ENCODE results near the gene MICAL2. TPM values are rescaled to one million over a fixed set of nuclear protein-coding genes. Genes with fewer than 3 reads are reported as not detected.

MICAL2 gene
- total and polyA plus RNA-seq, 2 donors (not counting 3 experiments of a cell fraction or from before 2014, with no cell fraction given), result 67.6 to 200 TPM

- Histone ChIP-seq H3K4me2 (ENCODE audit: insufficient read depth, low read length) (no peak overlapping the region), H2AFZ (ENCODE audit: low read depth, low read length) (no peak overlapping the region), H3K27ac (ENCODE audit: insufficient read depth, low read depth, low read length) (no peak overlapping the region), H3K79me2 (ENCODE audit: control insufficient read depth, insufficient read depth, low read length) (no peaks in the 10 kb centered on the region), H3K9me3 (replicated peaks; ENCODE audit: control insufficient read depth, insufficient read depth, low read length) (no peaks in the 10 kb centered on the region), H3K27me3 (ENCODE audit: control insufficient read depth in 2 of 2, insufficient read depth in 2 of 2, low read length in 2 of 2) (no peaks in the 10 kb centered on the region), H4K20me1 (replicated peaks; ENCODE audit: control insufficient read depth, extremely low read depth, insufficient read depth, low read length) (no peaks in the 10 kb centered on the region), H3K9me1 (replicated peaks; ENCODE audit: control insufficient read depth, extremely low read depth, insufficient read depth, low read length) (no peaks in the 10 kb centered on the region), H3K4me3 (replicated peaks in 1 of 3; ENCODE audit: insufficient read depth in 1 of 3, low read depth in 1 of 3, low read length in 3 of 3) (no peak overlapping the region), H3K9ac (replicated peaks; ENCODE audit: extremely low read depth, insufficient read depth, low read length) (no peak overlapping the region), H3K36me3 (ENCODE audit: control insufficient read depth in 2 of 2, extremely low read depth in 1 of 2, insufficient read depth in 2 of 2, low read length in 2 of 2) (no peaks in the 10 kb centered on the region), H3K4me1 (ENCODE audit: control insufficient read depth, extremely low read depth, insufficient read depth, low read length) (peaks cover 35% of the 10 kb centered on the region)
- intact Hi-C loops (cut with micrococcal nuclease), result loop anchor here (1.0 to 5.0 kb wide), 4 partner anchors 46 to 1255 kb away; no protein-coding TSS in a partner anchor
- FAIRE-seq (no peak), DNase-seq (ENCODE audit: low read depth, low spot score) (no peak)
- BruUV-seq (replicated peaks), result no TSS peak
- TF ChIP-seq GATA2 (IDR thresholded peaks at IDR 0.05; ENCODE audit: insufficient read depth, insufficient read length, low read depth, low read length), result no peak
- POLR2A ChIA-PET, result no interaction called here
- CTCF ChIA-PET, result interaction anchor here (0.9 to 7.9 kb wide), 11 partner anchors 68 to 483 kb away, joined by 3 to 219 read pairs (median 6); no protein-coding TSS in a partner anchor
- dilution Hi-C loops (cut with MboI; ENCODE audit: extremely low pct_ligation_motif_present, low sequenced_read_pairs), result no loop called here
Measured at GRCh38 chr11:12282676-12283075, 172.3 kb downstream of the MICAL2 start.

DNA sequence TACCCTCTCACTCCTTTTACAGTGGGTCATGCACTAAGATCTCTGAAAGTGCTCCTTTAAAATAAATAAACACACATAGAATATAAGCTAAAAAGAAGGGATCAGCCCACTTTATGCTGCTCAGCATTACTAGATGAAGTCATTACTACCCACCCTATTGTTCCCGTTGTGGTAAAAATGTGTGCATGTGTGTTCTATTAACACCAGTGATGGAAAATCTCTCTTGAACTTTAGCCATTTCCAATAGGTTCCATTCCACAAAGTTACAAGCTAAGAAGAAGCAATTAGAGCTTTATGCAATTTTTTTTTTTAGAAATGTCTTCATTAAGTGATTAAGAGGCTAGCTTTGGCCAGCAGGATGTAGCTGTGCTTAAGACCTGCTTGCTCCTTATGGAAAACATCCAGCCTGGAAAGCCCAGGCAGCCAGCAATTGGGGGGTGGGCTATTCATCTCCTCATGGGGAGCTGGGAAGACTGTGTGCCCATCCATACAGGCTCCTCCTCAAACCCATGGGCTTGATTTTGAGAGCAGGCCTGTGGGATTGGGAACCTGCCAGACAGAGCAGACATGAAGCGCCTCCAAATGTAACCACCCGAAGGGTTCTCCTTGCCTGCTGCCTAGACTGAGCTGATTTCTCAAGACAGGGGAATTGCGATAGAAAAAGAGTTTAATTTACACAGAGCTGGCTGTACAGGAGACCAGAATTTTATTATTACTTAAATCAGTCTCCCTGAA lies 174.1 kb downstream of the MICAL2 start:
- Histone ChIP-seq H3K27me3 (ENCODE audit: control insufficient read depth in 2 of 2, insufficient read depth in 2 of 2, low read length in 2 of 2) (no peaks in the 10 kb centered on the region), H3K27ac (ENCODE audit: insufficient read depth, low read depth, low read length) (peak overlapping the region; percentile 24), H3K9ac (replicated peaks; ENCODE audit: extremely low read depth, insufficient read depth, low read length) (no peak overlapping the region), H3K4me3 (replicated peaks in 1 of 3; ENCODE audit: insufficient read depth in 1 of 3, low read depth in 1 of 3, low read length in 3 of 3) (no peak overlapping the region), H3K4me2 (ENCODE audit: insufficient read depth, low read length) (peak overlapping the region; percentile 39), H3K9me3 (replicated peaks; ENCODE audit: control insufficient read depth, insufficient read depth, low read length) (no peaks in the 10 kb centered on the region), H3K36me3 (ENCODE audit: control insufficient read depth in 2 of 2, extremely low read depth in 1 of 2, insufficient read depth in 2 of 2, low read length in 2 of 2) (no peaks in the 10 kb centered on the region), H2AFZ (ENCODE audit: low read depth, low read length) (no peak overlapping the region), H3K4me1 (ENCODE audit: control insufficient read depth, extremely low read depth, insufficient read depth, low read length) (peaks cover 44% of the 10 kb centered on the region), H3K9me1 (replicated peaks; ENCODE audit: control insufficient read depth, extremely low read depth, insufficient read depth, low read length) (no peaks in the 10 kb centered on the region), H4K20me1 (replicated peaks; ENCODE audit: control insufficient read depth, extremely low read depth, insufficient read depth, low read length) (no peaks in the 10 kb centered on the region), H3K79me2 (ENCODE audit: control insufficient read depth, insufficient read depth, low read length) (no peaks in the 10 kb centered on the region)
- ChIA-PET CTCF (interaction anchor here (0.7 to 7.9 kb wide), 8 partner anchors 64 to 485 kb away, joined by 3 to 219 read pairs (median 5); no protein-coding TSS in a partner anchor), POLR2A (interaction anchor here (0.6 to 1.1 kb wide), 2 partner anchors 237 to 1476 kb away, joined by 3 to 7 read pairs; partner anchors contain the start of gene EIF4G2)
- DNase-seq (ENCODE audit: low read depth, low spot score) (peak; percentile 11), FAIRE-seq (peak; percentile 4)
- TF ChIP-seq MYC (IDR thresholded peaks at IDR 0.05; ENCODE audit: low read depth, low read length) (no peak), JUN (IDR thresholded peaks at IDR 0.05; ENCODE audit: borderline replicate concordance, insufficient read depth, insufficient read length, low read depth) (no peak), GATA2 (IDR thresholded peaks at IDR 0.05; ENCODE audit: insufficient read depth, insufficient read length, low read depth, low read length) (no peak), POLR2AphosphoS5 (IDR thresholded peaks at IDR 0.05; ENCODE audit: insufficient read depth, low read depth, low read length) (no peak), POLR2A (IDR thresholded peaks at IDR 0.05; ENCODE audit: low read depth, low read length) (no peak), FOS (IDR thresholded peaks at IDR 0.05; ENCODE audit: borderline replicate concordance, insufficient read depth, low read length) (no peak), EZH2 (IDR thresholded peaks at IDR 0.05; ENCODE audit: borderline replicate concordance, low read depth, low read length, severe bottlenecking) (no peak)
- TF ChIP-seq, protein P1, sequence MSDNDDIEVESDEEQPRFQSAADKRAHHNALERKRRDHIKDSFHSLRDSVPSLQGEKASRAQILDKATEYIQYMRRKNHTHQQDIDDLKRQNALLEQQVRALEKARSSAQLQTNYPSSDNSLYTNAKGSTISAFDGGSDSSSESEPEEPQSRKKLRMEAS (IDR thresholded peaks at IDR 0.05; ENCODE audit: insufficient read depth, insufficient read length), result no peak
- TF ChIP-seq, protein P2, sequence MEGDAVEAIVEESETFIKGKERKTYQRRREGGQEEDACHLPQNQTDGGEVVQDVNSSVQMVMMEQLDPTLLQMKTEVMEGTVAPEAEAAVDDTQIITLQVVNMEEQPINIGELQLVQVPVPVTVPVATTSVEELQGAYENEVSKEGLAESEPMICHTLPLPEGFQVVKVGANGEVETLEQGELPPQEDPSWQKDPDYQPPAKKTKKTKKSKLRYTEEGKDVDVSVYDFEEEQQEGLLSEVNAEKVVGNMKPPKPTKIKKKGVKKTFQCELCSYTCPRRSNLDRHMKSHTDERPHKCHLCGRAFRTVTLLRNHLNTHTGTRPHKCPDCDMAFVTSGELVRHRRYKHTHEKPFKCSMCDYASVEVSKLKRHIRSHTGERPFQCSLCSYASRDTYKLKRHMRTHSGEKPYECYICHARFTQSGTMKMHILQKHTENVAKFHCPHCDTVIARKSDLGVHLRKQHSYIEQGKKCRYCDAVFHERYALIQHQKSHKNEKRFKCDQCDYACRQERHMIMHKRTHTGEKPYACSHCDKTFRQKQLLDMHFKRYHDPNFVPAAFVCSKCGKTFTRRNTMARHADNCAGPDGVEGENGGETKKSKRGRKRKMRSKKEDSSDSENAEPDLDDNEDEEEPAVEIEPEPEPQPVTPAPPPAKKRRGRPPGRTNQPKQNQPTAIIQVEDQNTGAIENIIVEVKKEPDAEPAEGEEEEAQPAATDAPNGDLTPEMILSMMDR (IDR thresholded peaks at IDR 0.05; ENCODE audit: extremely low read depth in 1 of 2, insufficient read depth in 1 of 2, low read depth in 1 of 2, low read length in 2 of 2), result no peak
- no TSS peak for BruUV-seq (replicated peaks)
- intact Hi-C loops (cut with micrococcal nuclease) (loop anchor here (2.0 to 5.0 kb wide), 7 partner anchors 118 to 1257 kb away; partner anchors contain the start of gene USP47), dilution Hi-C loops (cut with MboI; ENCODE audit: extremely low pct_ligation_motif_present, low sequenced_read_pairs) (no loop called here)

All from endothelial cell of umbilical vein (primary cell).